HG03045 (cell line): ENCODE measurements around the gene ZNF529.
"Not testable (repeated sequence)": the region's sequence is repeated elsewhere in the genome, so short reads cannot be mapped to it uniquely, and the experiment has no call there.

Experiments used
- ATAC-seq: cut with Tn5 transposase; IDR thresholded peaks from one replicate; pipeline ENCODE4 v1.9.1; 2021; ENCODE audit warnings: mild to moderate bottlenecking, moderate library complexity; ENCODE audit not compliant: unreplicated experiment

The ZNF529 gene

DNA sequence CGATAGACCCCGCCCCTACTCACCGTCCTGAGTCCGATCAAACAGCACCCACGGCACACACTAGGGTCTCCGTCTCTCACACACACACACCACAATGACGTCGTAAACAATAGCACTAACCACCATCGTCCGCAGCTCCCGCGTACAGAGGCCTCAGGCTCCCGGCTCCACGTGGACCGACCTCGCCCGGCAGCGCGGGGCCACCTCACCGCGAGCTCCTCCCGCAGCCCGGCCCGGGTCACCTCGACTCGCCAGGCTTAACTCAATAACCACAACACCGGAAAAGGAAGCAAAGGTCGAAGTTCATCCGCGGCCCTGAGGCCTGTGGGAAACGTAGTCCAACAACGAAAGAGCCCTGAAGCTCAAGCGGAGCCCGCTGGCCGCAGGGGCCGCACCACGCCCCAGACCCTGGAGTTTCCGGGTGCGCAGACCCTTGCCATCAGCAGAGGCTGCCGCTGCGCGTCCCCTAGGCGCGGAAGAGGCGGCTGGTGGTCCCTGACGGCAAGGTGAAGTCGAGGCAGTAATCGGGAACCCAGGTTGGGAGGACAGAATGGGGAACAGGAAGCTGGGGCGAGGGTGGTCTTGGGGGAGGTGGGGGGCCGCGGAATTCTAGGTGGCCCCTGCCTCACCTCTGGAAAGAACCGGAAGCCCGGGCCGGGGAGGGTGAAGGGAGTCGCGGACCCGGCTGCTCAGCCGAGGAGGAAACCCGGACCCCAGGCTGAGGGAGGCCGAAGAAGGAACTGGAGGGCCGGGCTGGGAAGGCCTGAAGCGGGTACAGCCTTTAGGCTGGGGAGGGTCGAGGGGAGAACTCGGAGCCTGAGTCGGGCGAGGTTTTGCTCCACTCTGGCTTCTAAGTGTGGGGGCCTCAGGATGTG is at the start of gene ZNF529:
ZNF529 (minus strand) TSS at position 273 of the 875 bp plus-strand sequence. CDS start 946 bp downstream, outside the sequence.
- peak; percentile 91 for ATAC-seq

DNA sequence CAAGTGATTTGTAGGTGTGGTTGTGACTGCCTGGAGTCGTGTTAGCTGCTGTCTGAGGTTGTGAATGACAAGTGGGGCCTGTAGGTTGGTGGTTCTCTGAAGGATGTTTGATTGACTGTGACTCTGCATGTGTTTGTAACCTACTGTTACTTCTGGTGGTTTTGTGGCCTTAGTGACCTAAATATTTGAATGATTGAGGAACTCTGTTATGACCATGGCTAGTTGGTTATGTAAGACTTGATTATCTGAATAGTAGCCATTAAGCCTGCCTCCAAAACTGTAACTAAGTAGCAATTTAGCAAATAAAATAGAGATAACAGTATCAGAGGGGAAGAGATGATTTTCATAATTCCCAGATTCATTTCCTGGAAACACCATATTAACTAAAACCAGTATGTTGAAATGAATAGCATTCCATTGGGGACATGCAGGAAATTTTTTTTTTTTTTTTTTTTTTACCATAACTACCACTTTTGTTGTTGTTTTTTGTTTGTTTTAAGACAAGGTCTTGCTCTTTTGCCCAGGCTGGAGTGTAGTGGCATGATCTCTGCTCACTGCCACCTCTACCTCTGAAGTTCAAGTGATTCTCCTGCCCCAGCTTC is 32.9 kb upstream of the ZNF529 start:
- ATAC-seq = no peak

DNA sequence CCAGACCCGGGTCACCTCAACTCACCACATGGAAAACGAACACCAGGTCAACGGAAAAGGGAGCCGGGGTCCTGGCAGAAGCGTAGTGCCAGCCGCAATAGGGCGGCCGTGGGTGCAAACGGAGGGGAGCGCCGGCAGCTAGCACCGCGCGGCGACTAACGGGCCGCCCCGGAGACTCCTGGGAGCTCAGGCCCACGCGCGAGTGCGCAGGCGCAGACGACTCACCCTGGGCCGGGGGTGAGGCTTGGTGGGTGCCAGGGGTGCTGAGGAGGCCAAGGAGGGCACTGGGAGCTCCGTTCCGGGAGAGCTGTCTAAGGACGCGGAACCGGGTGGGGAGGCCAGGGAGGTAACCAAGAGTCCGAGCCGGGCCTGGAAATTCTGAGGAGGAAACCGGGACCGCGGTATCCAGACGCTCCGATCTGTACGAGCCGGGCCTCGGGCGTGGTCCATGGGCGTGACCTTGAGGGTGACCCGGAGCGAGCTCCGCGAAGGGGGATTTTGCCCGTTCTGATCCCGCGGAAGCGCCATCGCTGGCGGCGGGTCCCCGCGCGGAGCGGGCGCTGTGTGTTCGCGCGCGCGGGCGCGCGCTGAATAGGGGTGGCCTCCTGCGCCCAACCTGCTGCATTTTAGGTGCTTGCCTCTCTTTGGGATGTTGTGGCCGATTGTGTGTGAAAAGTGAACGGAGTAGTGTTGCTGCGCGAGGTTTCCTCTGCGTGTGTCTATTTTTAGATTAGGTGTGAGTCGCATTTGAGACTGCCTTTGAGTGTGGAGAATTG is 32.2 kb upstream of the ZNF529 start, which contains the start of gene ZNF382:
ZNF382 (plus strand) TSS at position 213 of the 776 bp plus-strand sequence. CDS start 4,602 bp downstream, outside the sequence.
- peak; percentile 63 for ATAC-seq

DNA sequence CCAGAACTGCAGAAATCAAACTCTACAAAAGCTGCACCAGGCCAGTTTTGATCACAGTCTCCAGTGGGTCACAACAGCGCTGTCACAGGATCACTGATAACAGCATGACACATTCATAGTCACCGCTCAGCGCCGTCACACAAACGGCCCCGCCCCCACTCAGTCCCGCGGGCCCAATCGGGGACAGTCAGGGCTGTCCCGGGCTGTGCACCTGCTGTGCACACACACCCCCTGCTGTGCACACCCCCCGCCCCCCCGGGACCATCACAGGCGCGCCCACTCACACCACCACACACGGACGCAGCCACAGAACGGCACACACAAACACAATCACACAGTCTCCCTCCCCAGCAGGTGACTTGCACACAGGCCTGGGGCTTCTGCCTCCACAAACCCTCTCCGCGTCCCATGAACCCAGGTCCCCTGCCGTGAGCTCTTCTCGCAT is 31.6 kb upstream of the ZNF529 start:
- peak; percentile 52 for ATAC-seq

GRCh38 chr19:36602681-36603080 is 29.6 kb upstream of the ZNF529 start:
- ATAC-seq = not testable (repeated sequence)

DNA sequence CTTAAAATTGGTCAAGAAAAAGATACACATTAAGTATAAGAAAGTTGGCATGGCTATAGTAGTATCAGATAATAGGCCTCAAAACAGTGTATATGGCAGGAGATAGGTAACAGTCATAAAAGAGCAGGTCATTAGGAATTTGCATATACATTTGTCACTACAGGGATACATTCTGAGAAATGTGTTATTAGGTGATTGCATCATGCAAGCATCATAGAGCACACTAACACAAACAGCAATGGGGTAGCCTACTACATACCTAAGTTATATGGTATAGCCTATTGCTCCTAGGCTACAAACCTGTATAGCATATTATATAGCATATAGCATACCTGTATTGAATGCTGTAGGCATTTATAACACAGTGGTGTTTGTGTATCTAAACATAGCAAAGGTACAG is 6.2 kb upstream of the ZNF529 start:
- no peak for ATAC-seq

DNA sequence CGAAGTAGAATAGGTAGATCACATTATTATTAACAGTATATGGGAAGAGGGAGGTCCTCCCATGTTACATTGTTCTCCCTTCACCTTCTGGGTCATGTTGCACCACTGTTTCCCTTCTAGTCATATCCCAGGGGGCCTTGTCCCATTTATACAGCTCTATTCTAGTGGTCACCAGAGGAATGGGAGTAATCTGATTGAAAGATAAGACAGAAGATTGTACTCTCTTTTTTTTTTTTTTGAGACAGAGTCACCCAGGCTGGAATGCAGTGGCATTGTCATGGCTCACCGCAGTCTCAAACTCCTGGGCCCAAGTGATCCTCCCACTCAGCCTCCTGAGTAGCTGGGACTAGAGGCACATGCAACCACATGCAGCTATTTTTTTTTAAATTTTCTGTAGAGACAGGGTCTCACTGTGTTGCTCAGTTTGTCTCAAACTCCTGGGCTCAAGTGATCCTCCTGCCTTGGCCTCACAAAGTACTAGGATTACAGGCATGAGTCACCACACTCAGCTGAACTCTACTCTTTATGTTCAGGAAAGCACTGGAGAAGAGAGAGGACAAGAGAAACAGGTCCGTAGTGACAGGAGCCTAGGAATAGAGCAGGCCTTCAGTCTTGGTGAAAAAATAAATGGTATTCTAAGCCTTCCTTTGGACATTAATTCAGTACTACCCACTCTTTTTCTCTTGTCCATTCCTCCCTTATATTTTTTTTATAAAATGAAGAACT is 4.3 kb upstream of the ZNF529 start:
- no peak for ATAC-seq

GRCh38 chr19:36574741-36575140 is 1.6 kb upstream of the ZNF529 start:
- ATAC-seq = no peak

- no peak for ATAC-seq
Observed at GRCh38 chr19:36573895-36574720, 1.0 kb upstream of the ZNF529 start.

GRCh38 chr19:36572593-36573019 is 486 bp downstream of the ZNF529 start:
- ATAC-seq = no peak

DNA sequence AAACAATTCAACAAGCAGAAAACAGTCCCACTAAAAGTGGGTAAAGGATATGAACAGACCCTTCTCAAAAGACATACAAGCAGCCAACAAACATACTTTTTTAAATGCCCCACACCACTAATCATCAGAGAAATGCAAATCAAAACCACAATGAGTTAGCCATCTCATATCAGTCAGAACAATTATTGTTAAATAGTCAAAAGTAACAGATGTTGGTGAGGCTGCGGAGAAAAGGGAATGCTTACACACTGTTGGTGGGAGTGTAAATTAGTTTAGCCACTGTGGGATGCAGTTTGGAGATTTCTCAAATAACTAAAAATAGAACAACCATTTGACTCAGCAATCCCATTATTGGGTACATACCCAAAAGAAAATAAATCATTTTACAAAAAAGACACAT is 8.7 kb downstream of the ZNF529 start:
- ATAC-seq = no peak

DNA sequence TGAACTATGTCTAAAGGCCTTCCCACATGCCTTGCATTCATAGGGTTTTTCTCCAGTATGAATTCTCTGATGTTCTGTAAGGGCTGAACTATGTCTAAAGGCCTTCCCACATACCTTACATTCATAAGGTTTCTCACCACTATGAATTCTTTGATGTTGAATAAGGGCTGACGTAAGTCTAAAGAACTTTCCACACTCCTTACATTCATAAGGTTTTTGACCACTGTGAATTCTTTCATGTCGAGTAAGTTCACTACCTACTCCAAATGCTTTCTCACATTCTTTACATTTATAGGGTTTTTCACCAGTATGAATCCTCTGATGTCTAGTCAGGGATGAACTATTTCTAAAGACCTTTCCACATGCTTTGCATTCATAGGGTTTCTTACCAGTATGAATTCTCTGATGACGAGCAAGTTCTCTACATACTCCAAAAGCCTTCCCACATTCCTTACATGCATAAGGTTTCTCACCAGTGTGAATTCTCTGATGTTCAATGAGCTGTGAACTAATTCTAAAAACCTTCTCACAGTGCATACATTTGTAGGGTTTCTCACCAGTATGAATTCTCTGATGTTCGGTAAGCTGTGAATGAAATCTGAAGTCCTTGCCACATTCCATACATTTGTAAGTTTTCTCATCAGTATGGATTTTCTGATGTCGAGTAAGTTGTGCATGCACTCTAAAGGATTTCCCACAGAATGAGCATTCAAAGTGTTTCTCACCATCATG is 25.9 kb downstream of the ZNF529 start:
- ATAC-seq = no peak

DNA sequence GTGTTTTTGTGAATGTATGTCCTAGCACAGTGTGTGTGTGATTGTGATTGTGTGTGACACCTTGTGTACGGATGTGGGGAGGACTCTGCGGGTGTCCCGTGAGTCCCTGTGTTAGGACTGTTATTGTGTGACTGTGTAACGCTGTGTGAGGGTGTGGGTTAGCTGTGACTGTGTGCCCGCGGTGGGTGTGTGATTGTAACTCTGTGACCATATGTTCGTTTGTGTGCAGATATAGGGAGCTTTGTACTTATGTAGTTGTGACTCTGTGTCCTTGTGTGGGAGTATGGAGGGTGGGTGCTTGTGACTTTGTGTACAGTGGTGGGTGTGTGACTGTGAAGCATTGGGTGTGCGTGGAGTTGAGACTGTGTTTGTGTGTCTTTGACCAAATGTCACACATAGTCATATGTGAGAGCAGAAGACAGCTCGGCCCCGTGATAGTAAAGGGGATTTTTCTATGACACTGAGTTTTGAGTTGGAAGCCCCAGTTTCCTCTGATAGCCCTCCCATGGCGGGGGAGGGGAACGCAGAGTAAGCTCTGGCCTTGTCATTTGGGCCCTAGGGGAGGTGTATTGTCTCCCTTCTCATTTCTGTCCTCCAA is 44.1 kb downstream of the ZNF529 start:
- ATAC-seq = no peak

DNA sequence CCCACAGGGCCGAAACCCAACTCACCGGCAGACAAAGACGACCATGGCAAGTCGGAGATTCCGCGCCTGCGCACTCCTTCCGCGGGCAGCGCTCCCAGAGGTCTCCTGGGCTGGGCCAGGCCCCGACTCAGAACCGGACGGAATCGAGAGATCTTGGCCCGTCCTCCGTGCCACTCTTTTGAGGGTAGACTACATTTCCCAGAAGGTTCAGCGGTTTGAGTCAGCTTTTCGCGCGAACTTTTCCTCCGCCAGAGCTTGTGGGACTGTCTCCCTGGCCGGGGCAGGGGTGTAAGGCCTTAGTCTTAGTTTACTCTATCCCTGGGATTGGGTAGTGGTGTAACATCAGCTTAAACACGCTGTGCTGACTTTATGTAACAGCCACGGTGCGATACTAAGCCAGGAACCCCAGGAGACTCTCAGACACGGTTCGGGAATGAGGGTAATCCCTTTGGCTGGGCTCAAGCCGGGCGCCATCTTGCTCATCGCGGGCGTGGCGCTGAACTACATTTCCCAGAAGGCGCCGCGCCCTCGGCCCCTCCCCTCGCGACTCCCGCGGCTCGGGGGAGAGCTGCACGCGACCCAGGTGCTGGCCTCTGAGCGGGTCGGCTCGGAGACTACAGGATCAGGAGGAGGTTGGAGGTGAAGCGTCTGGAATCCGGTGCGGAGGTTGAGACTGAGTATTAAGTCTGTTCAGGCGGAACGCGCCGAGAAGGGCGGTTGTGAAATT is 44.7 kb downstream of the ZNF529 start, which contains the start of gene ZNF260:
ZNF260 (minus strand) TSS at position 78 of the 727 bp plus-strand sequence. CDS start 13,033 bp downstream, outside the sequence.
- ATAC-seq = peak; percentile 84

- no peak for ATAC-seq
Observed at GRCh38 chr19:36527873-36528193, 45.3 kb downstream of the ZNF529 start.

DNA sequence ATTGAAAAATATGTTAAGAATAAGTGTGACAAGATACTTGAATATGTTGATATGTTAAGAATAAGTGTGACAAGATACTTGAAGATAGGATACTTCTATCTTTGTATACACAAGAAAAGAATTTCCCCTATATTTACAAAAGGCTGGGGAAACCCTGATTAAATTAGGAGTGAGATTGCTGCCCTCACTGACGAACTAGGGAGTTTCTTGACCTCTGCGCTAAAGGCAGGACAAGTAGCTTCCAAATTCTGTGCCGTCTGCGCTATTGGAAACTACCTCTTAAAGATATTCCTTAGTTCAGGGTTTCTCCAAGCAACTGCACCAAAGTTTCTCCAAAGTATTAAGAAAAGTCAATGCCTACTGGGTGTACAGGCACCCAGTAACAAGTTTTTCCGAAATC is 45.8 kb downstream of the ZNF529 start:
- ATAC-seq = no peak

DNA sequence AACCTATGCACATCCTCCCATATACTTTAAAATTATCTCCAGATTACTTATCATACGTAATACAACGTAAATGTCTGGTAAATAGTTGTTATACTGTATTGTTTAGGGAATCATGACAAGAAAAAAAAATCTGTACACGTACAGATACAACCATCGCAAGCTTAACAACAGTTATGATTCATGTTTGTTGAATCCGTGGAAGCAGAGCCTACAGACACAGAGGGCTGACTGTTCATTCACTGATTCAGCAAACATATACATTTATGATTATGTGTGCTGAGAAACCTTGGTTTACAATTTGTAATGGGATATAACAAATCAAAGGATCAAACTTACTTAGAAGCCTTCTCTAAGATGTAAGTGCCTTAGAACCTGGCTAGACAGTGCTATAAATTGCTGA is 46.5 kb downstream of the ZNF529 start:
- ATAC-seq = no peak

- ATAC-seq = no peak
Observed at GRCh38 chr19:36524617-36525016, 48.5 kb downstream of the ZNF529 start.
